ENCODE data around the gene PIP4K2C.

PIP4K2C gene

DNA sequence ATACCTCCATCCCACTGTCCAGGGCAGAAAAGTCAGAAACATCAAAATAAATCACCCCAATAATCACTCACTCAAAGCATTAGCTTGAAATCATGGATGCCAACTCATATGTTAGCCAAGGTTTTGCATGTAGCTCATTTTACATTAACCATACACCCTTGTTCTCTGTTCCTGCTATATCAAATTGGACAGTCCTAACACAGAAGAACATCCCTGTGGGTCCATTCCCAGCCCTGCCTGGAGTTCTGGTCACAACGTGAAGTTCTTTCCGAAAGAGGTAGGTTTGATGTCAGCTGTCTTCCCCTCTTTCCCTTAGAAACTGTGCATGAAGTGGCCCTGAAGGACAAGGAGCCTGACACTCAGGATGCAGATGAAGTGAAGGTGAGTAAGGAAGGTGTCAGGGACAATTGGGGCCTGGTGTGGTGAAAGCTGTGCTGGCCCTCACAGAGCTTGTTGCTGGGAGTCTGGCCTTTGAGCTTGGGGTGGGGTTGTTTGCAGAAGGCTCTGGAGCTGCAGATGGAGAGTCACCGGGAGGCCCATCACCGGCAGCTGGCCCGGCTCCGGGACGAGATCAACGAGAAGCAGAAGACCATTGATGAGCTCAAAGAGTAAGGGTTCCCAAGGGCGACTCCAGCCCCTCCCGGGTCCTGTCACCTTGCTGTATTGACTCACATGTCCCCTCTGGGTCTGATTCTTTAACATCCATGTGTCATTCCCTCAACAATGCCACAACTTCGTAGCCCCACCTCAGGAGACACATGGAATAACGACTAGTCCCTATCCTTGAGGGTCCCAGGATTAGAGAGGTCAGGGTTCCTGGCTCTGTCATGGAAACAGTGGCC is 15.0 kb upstream of the PIP4K2C start:
- H3K27ac ChIP-seq, result no peak overlapping the region
- no peak for TF ChIP-seq CTCF (conservative IDR thresholded peaks at IDR 0.05)

GRCh38 chr12:57576613-57577160 is 14.3 kb upstream of the PIP4K2C start:
- no peak overlapping the region for H3K27ac ChIP-seq
- no peak for TF ChIP-seq CTCF (conservative IDR thresholded peaks at IDR 0.05)

DNA sequence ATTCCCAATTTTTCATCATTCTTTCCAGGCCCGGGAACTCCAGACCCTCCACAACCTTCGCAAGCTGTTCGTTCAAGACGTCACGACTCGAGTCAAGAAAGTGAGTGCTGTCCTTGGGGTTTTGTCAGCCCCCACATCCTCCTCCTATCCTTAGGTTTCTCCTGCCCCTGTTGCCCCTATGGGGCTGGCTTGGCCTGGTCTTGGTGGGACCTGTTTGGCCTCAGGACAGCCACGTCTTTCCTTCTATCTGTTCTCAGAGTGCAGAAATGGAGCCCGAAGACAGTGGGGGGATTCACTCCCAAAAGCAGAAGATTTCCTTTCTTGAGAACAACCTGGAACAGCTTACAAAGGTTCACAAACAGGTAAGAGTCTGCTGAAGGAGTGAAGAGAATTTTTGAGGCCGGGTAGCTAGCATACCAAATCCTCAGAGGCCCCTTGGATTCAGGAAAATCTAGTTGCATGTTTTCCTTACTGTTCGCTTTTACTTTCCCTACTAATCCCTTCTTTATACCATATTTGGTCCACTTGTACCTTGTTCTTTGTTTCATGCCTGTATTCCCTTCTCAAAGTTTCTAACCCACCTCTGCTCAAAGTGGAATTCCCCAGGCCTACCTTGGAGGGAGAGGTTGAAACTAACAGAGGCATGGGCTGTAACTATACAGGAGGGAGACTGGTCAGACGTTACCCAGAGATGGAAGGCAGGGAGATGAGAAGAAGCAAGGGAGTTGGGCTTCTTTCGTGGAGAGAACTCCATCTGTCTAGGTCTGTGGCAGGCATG is 12.8 kb upstream of the PIP4K2C start:
- no peak for TF ChIP-seq CTCF (conservative IDR thresholded peaks at IDR 0.05)

GRCh38 chr12:57579011-57579410 is 12.0 kb upstream of the PIP4K2C start:
- no peak for TF ChIP-seq CTCF (conservative IDR thresholded peaks at IDR 0.05)
- no peak overlapping the region for H3K27ac ChIP-seq

More for the DNA sequence above, 12.8 kb upstream of the PIP4K2C start:
- no peak overlapping the region for H3K27ac ChIP-seq

GRCh38 chr12:57579677-57580465 is 11.1 kb upstream of the PIP4K2C start:
- no peak overlapping the region for H3K27ac ChIP-seq
- TF ChIP-seq CTCF (conservative IDR thresholded peaks at IDR 0.05), result no peak

GRCh38 chr12:57580466-57580795 is 10.6 kb upstream of the PIP4K2C start:
- no peak for TF ChIP-seq CTCF (conservative IDR thresholded peaks at IDR 0.05)
- H3K27ac ChIP-seq, result no peak overlapping the region

- no peak overlapping the region for H3K27ac ChIP-seq
Measured at GRCh38 chr12:57581802-57582201, 9.2 kb upstream of the PIP4K2C start.

More at GRCh38 chr12:57581802-57582201, 9.2 kb upstream of the PIP4K2C start:
- TF ChIP-seq CTCF (conservative IDR thresholded peaks at IDR 0.05), result no peak

All from VCaP (cell line).